Upper lobe of left lung (tissue), 4 donors: ENCODE measurements around the gene TMEM250.

Experiments used
- EP300 ChIP-seq, 4 donors: sonication (generic); formaldehyde crosslinking; IDR thresholded peaks; one replicate each; pipeline ENCODE4 v1.5.1; 2017; ENCODE audit warnings: antibody characterized with exemption in 4 of 4, control low read depth in 2 of 4
- POLR2A ChIP-seq, 4 donors: fragments of 450-650 bp; IDR thresholded peaks; one replicate each; pipeline ENCODE4 v1.5.1; 2016 to 2017; ENCODE audit warnings: antibody characterized with exemption in 4 of 4, mild to moderate bottlenecking in 2 of 4
- TF ChIP-seq, protein P1 (sequence below), 6 experiments: fragments of 450-650 bp in 4 of 6; fragments of 200-600 bp in 2 of 6; sonication (generic) in 2 of 6; IDR thresholded peaks; one replicate each; pipeline ENCODE4 v1.5.1; 2016 to 2019; ENCODE audit warnings: antibody characterized with exemption in 6 of 6

- TF ChIP-seq POLR2A (IDR thresholded peaks at IDR 0.05): no peak
- TF ChIP-seq, protein P1, sequence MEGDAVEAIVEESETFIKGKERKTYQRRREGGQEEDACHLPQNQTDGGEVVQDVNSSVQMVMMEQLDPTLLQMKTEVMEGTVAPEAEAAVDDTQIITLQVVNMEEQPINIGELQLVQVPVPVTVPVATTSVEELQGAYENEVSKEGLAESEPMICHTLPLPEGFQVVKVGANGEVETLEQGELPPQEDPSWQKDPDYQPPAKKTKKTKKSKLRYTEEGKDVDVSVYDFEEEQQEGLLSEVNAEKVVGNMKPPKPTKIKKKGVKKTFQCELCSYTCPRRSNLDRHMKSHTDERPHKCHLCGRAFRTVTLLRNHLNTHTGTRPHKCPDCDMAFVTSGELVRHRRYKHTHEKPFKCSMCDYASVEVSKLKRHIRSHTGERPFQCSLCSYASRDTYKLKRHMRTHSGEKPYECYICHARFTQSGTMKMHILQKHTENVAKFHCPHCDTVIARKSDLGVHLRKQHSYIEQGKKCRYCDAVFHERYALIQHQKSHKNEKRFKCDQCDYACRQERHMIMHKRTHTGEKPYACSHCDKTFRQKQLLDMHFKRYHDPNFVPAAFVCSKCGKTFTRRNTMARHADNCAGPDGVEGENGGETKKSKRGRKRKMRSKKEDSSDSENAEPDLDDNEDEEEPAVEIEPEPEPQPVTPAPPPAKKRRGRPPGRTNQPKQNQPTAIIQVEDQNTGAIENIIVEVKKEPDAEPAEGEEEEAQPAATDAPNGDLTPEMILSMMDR (IDR thresholded peaks at IDR 0.05): no peak
- no peak for TF ChIP-seq EP300 (IDR thresholded peaks at IDR 0.05)
Observed at GRCh38 chr9:136152931-136153330, 34.3 kb upstream of the TMEM250 start.
